NCI-H748 (cell line): ENCODE data around the gene TTC7B.

ENCODE experiments used
- DNase-seq: peaks from one replicate; lab custom pipeline; 2025; ENCODE audit not compliant: unreplicated experiment; lab: John Stamatoyannopoulos, UW

Gene TTC7B

GRCh38 chr14:90624732-90625400 lies 191.4 kb downstream of the TTC7B start:
- no peak for DNase-seq

GRCh38 chr14:90624227-90624626 lies 192.0 kb downstream of the TTC7B start:
- no peak for DNase-seq

GRCh38 chr14:90621201-90621600 lies 195.0 kb downstream of the TTC7B start:
- DNase-seq: no peak

GRCh38 chr14:90620568-90621077 lies 195.6 kb downstream of the TTC7B start:
- DNase-seq: no peak

- no peak for DNase-seq
Observed at GRCh38 chr14:90619911-90620310, 196.3 kb downstream of the TTC7B start.

GRCh38 chr14:90617961-90618360 lies 198.3 kb downstream of the TTC7B start:
- no peak for DNase-seq

GRCh38 chr14:90616881-90617280 lies 199.3 kb downstream of the TTC7B start:
- DNase-seq: no peak

GRCh38 chr14:90616313-90616712 lies 199.9 kb downstream of the TTC7B start:
- DNase-seq: no peak

- DNase-seq: no peak
Observed at GRCh38 chr14:90615517-90616060, 200.6 kb downstream of the TTC7B start.

- no peak for DNase-seq
Observed at GRCh38 chr14:90614696-90615516, 201.3 kb downstream of the TTC7B start.

- DNase-seq: no peak
Observed at GRCh38 chr14:90613997-90614396, 202.2 kb downstream of the TTC7B start.

GRCh38 chr14:90613453-90613852 lies 202.8 kb downstream of the TTC7B start:
- DNase-seq: no peak

GRCh38 chr14:90612801-90613200 lies 203.4 kb downstream of the TTC7B start:
- DNase-seq: no peak

- DNase-seq: no peak
Observed at GRCh38 chr14:90611936-90612335, 204.3 kb downstream of the TTC7B start.

- no peak for DNase-seq
Observed at GRCh38 chr14:90611501-90611900, 204.7 kb downstream of the TTC7B start.

GRCh38 chr14:90610346-90611040 lies 205.7 kb downstream of the TTC7B start:
- DNase-seq: no peak

GRCh38 chr14:90609376-90609775 lies 206.9 kb downstream of the TTC7B start:
- no peak for DNase-seq

GRCh38 chr14:90608929-90609341 lies 207.3 kb downstream of the TTC7B start:
- DNase-seq: no peak

GRCh38 chr14:90608281-90608680 lies 207.9 kb downstream of the TTC7B start:
- no peak for DNase-seq

GRCh38 chr14:90607141-90607540 lies 209.1 kb downstream of the TTC7B start:
- no peak for DNase-seq

GRCh38 chr14:90606434-90606833 lies 209.8 kb downstream of the TTC7B start:
- DNase-seq: no peak
